HG02763 (cell line): Measurements from ENCODE around the gene SLC4A1AP.
A peak's percentile ranks its signal among the peaks of the same experiment; 100 is the strongest.
"Not testable (repeated sequence)": the region's sequence is repeated elsewhere in the genome, so short reads cannot be mapped to it uniquely, and the experiment has no call there.

ENCODE experiments used
- ATAC-seq: cut with Tn5 transposase; IDR thresholded peaks from one replicate; pipeline ENCODE4 v1.9.1; 2021; ENCODE audit warnings: mild to moderate bottlenecking, moderate library complexity; ENCODE audit not compliant: unreplicated experiment

Gene SLC4A1AP, protein sequence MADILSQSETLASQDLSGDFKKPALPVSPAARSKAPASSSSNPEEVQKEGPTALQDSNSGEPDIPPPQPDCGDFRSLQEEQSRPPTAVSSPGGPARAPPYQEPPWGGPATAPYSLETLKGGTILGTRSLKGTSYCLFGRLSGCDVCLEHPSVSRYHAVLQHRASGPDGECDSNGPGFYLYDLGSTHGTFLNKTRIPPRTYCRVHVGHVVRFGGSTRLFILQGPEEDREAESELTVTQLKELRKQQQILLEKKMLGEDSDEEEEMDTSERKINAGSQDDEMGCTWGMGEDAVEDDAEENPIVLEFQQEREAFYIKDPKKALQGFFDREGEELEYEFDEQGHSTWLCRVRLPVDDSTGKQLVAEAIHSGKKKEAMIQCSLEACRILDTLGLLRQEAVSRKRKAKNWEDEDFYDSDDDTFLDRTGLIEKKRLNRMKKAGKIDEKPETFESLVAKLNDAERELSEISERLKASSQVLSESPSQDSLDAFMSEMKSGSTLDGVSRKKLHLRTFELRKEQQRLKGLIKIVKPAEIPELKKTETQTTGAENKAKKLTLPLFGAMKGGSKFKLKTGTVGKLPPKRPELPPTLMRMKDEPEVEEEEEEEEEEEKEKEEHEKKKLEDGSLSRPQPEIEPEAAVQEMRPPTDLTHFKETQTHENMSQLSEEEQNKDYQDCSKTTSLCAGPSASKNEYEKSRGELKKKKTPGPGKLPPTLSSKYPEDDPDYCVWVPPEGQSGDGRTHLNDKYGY

DNA sequence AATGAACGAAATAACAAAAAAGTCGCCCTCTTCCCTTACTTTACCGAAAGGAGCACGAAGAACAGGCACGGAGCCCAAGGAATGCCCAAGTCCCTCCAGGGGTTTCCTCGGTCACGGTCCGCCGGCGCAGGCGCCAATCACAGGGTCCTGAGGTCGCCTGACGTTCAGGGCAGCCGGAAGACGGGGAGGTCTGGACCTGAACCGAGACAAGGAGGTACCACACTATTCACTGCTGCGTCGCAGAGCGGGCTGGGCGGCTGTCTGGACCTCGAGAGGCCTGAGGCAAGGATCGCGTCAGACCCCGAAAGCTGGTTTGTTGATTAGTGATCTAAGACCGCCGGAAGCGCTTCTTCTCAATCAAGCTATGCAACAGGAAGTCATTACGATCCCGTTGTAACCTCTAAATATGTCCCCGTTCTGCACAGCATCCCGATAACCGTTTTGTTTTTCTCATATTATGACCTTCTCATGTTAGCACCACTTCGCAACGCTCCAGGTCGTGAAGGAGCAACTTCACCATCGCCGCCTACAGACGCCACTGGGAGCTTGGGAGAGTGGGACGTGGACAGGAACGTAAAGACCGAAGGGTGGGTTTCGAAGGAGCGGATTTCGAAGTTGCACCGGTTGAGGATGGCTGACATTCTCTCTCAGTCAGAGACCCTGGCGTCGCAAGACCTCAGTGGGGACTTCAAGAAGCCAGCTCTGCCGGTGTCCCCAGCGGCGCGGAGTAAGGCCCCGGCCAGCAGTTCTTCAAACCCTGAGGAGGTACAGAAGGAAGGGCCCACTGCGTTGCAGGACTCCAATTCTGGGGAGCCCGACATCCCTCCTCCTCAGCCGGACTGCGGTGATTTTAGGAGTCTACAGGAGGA lies at the start of gene SLC4A1AP, which contains the start of gene SUPT7L:
Gene SLC4A1AP, plus strand, starts transcription at position 605 of the 869 bp plus-strand sequence. Its CDS starts 26 bp downstream, at position 631.
Gene SUPT7L, minus strand, starts transcription at position 330 of the 869 bp plus-strand sequence. CDS start 1,422 bp downstream, outside the sequence.
- peak; percentile 74 for ATAC-seq

DNA sequence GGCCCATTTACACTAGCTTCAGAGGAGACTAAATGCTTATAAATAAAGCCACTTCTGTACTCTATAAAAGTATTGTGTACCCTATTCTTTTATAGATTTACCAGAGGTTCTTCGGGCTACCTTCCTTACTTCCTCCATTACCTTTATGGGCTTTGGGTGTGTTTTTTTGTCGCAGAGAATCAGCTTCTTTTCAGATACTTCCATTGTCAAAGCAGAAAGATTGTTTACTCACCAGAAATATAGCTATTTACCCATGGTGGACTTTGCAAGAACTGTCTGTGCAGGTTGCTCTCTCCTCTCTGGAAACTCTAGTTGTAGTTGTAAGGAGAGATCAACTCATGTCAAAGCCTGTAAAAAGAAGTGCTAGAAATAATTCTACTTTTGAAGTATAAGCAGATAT lies 49.7 kb upstream of the SLC4A1AP start:
- ATAC-seq: no peak

DNA sequence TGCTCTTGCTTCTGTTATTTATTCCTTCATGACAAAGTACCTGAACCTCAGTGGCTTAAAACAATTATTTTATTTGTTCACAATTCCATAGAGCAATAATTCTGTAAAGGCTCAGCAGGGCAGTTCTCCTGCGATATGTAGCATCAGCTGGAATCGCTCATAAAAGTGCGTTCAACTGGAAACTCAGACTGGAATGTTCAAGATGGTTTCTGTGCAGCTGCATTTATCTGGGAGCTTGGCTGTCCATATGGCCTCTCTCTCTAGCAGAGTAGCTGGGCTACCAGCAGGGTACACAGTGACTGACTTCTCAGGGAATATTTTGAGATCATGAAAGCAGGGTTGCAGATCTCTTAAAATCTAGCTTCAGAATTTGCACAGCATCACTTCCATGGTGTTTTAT lies 48.4 kb upstream of the SLC4A1AP start:
- no peak for ATAC-seq

GRCh38 chr2:27621524-27621923 lies 42.2 kb upstream of the SLC4A1AP start:
- ATAC-seq: no peak

DNA sequence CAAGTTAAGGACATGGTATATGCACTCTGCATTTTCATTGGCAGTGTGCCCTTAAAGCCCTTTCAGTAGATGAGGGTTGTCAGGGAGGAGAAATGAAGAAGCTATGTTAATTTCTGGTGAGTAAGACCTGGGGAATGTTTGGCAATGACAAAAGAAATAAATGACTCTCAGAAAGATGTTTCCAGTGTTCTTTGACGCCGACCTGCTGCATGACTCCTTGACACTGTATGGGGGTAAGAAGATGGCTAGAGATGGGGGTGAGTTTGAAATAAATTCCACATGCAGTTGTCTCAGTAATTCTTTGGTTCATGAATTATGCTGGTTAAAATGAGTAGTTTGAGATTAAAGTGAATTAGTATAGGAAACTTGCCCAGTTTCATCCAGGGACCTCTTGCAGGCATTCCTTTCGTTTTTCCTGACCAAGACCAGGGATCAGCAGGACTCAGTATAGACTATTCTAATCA lies 40.7 kb upstream of the SLC4A1AP start:
- ATAC-seq: no peak

DNA sequence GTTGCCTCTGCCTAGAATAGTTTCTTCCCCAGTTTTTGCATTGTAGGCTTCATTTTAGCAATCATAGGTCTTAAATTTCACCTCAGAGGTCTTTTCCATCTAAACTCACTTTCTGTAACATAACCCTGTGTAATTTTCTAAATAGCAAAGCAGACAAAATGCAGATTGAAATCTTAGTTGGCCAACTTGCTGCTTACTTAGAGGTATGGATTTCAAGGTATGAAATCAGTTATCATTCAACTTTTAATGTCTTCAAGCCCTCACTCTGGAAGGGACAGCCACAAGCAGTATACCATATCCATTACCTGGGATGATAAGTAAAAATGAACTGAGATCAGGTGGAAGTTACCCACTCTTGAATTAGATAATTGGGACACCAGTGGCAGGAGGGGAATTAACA lies 38.7 kb upstream of the SLC4A1AP start:
- no peak for ATAC-seq

- not testable (repeated sequence) for ATAC-seq
Observed at GRCh38 chr2:27626323-27626722, 37.4 kb upstream of the SLC4A1AP start.

DNA sequence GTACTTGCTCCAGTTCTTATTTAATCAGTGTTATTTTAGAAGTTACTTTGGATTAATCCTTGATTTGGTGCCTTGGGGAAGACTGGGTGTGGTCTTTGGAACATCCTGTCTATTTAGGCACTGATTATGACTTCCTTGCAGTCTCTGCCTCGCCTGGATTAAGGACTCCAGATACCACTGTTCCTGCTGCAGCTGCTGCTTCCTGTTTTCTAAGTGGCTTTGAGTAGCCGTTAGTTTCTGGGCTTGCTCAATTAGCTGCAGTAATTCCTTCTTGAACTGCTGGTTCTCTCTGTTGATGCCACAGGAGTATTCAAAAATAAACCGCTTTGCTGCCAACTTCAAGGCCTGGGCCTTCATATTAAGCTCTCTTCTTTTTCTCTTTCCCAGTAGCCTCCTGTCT lies 36.8 kb upstream of the SLC4A1AP start:
- ATAC-seq: not testable (repeated sequence)

- peak; percentile 15 for ATAC-seq
Observed at GRCh38 chr2:27627963-27628766, 35.5 kb upstream of the SLC4A1AP start.

DNA sequence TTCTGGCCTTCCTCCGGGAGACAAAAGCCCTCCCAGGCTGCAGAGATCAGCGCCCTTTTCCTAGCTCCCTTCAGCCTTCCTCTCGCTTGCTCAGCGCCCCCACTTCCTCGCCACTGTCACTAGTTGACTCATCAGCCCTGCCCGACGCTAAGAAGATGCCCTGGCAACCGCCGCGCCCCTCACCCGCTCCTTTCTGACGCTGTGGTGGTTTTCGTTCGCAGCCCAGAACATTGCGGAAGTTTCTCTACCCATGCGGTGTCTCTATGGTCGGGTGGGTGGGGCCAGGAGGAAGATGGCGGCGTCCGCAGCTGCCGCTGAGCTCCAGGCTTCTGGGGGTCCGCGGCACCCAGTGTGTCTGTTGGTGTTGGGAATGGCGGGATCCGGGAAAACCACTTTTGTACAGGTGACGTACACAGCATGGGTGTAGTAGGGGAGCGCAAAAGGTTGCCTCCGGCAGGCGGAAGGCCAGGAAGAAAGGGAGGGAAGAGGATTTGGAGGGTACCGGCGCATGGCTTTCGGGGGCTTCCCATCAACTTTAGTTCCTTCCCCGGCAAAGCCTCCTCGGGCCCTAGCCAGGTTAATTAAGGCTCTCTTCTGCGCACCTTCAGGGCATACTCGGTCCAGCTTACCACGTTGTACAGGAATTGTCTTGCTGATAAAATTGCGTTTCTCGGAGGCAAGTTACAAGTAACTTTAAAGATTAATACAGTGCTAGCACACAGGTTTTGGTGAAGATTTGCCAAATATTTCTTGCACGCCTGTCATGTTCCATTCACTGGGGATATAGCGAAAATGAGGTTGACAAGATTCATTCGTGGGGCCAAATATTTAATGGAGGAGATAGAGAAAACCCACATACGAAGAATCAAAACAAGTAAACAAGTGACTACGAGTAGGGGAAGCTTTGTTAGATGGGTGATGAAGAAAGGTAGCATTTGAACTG lies 34.7 kb upstream of the SLC4A1AP start, which contains the start of the genes CCDC121 and GPN1:
Gene CCDC121, minus strand, starts transcription at position 246 of the 943 bp plus-strand sequence. CDS start 1,213 bp downstream, outside the sequence.
Gene GPN1, plus strand, starts transcription at position 284 of the 943 bp plus-strand sequence. Its CDS starts 9 bp downstream, at position 293.
- peak; percentile 97 for ATAC-seq

DNA sequence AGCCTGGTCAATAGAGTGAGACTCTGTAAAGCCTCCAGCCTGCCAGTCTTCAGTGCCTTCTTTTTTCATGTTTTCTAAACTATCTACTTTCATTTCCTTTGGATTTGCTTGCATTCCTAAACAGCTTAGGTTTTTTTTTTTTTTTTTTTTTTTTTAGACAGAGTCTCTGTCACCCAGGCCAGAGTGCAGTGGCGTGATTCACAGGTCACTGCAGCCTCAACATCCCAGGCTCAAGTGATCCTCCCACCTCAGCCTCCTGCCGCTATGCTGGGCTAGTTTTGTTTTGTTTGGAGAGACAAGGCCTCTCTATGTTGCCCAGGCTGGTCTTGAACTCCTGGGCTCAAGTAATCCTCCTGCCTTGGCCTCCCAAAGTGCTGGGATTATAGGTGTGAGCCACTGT lies 33.4 kb upstream of the SLC4A1AP start:
- ATAC-seq: not testable (repeated sequence)

GRCh38 chr2:27634291-27634690 lies 29.4 kb upstream of the SLC4A1AP start:
- ATAC-seq: no peak

DNA sequence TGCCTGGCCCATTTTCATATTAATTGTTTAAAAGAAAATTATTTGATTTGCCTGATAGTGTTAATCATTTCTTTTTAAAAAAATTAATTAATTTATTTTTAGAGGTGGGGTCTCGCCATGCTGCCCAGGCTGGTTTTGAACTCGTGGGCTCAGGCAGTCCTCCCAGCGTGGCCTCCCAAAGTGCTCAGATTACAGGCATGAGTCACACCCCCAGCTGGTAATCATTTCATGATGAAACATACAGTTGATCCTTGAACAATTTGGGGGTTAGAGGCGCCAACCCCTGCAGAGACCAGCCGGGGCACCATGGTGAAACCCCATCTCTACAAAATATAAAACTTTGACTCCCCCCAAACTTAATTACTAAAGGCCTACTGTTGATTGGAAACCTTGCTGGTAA lies 26.9 kb upstream of the SLC4A1AP start:
- ATAC-seq: no peak

DNA sequence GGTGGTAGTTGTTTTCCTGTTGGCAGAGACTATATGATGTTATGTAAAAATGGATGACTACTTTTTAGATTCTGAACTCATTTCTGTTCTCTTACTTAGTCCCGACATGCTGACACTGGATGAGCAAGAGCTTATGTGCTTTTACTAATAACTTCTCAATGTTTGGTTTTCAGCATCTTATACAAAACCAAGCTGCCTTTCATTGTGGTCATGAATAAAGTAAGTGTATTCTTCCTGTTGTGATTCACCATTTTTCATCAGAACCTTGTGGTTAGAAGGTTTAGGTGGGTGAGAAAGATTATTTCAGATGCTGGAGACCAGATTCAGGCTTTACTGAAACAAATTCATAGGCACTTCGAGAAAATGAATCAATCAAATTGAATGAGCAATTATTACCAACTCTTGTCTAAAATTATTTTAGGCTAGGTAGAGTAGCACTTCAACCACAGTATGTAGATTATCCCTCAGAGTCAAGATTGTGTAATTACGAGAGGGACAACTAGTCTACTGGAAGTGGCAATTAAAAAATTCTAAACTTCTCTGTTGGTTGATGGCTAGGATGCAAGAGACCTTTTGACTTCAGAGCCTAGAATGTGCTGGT lies 25.6 kb upstream of the SLC4A1AP start:
- no peak for ATAC-seq

GRCh38 chr2:27638709-27639108 lies 25.0 kb upstream of the SLC4A1AP start:
- no peak for ATAC-seq

DNA sequence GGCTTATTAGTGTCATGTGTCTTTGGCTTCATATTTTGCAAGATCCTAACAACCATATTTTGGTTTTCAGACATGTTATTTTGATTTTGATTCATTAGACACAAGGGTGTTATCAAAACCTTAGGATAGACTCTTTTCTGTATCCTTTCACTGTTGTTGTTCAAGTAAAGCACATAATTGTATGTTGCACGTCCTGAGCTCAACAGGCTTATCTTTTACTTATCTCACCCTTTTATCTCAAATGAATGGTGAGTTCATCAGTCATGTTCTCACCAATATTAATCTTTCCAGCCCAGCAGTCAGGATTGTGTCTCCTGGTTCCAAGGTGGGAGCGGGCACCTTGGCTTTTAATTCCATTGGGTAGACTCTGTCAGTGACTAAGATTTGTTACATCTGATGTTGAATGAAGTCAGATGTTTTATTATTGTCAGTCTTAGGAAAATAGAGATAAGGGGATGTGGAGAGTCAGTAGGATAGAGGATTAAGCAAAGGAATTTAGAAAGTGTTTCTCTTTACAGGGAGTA lies 22.9 kb upstream of the SLC4A1AP start:
- no peak for ATAC-seq

- no peak for ATAC-seq
Observed at GRCh38 chr2:27645197-27645596, 18.5 kb upstream of the SLC4A1AP start.

DNA sequence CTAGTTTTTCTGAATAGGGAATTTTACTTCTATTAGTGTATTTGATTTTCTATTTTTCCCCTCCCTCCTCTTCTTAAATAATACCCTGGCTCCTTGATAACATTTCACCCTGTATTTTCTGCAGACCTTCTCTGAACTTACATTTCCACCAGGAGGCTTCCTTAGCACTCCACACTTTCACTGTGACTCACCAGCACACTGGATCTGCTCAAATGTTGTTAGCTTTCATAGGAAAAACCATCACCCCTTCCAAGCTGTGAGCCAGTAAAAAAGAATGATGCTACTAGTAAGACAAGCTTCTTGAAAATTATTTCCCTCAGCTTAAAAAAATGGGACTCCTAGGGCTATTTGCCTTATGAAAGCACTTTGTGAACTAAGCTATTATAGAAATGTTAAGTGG lies 16.4 kb upstream of the SLC4A1AP start:
- no peak for ATAC-seq
